SKM-1 (cell line): ENCODE data around the gene DDT.
"Not testable (repeated sequence)": the region's sequence is repeated elsewhere in the genome, so short reads cannot be mapped to it uniquely, and the experiment has no call there.

Experiments
- DNase-seq: peaks from one replicate; lab custom pipeline; 2025; ENCODE audit not compliant: unreplicated experiment; lab: John Stamatoyannopoulos, UW

DDT gene

GRCh38 chr22:23954193-23954990 is 19.8 kb downstream of the DDT start:
- DNase-seq = not testable (repeated sequence)

- DNase-seq = not testable (repeated sequence)
Observed at GRCh38 chr22:23953485-23953884, 20.8 kb downstream of the DDT start.

- DNase-seq = not testable (repeated sequence)
Observed at GRCh38 chr22:23952794-23953405, 21.3 kb downstream of the DDT start.

- DNase-seq = not testable (repeated sequence)
Observed at GRCh38 chr22:23951383-23951782, 22.9 kb downstream of the DDT start.

GRCh38 chr22:23949764-23950163 is 24.5 kb downstream of the DDT start:
- not testable (repeated sequence) for DNase-seq

GRCh38 chr22:23947391-23947790 is 26.9 kb downstream of the DDT start:
- DNase-seq = not testable (repeated sequence)

GRCh38 chr22:23940166-23940565 is 34.1 kb downstream of the DDT start:
- not testable (repeated sequence) for DNase-seq

GRCh38 chr22:23939017-23939357 is 35.3 kb downstream of the DDT start:
- DNase-seq = no peak

GRCh38 chr22:23938328-23939016 is 35.8 kb downstream of the DDT start:
- no peak for DNase-seq

- no peak for DNase-seq
Observed at GRCh38 chr22:23926561-23926960, 47.7 kb downstream of the DDT start.

- DNase-seq = no peak
Observed at GRCh38 chr22:23925020-23925606, 49.1 kb downstream of the DDT start.

GRCh38 chr22:23922921-23923320 is 51.3 kb downstream of the DDT start:
- DNase-seq = no peak

- not testable (repeated sequence) for DNase-seq
Observed at GRCh38 chr22:23921586-23922201, 52.5 kb downstream of the DDT start.
